HG02938 (cell line): ENCODE measurements around the gene KAT6B.
"Not testable (repeated sequence)": the region's sequence is repeated elsewhere in the genome, so short reads cannot be mapped to it uniquely, and the experiment has no call there.

Source experiments
- ATAC-seq: cut with Tn5 transposase; IDR thresholded peaks from one replicate; pipeline ENCODE4 v1.9.1; 2021; ENCODE audit warnings: mild to moderate bottlenecking, moderate library complexity; ENCODE audit not compliant: unreplicated experiment

The KAT6B gene

GRCh38 chr10:74826142-74827044 lies at the start of gene KAT6B:
KAT6B (plus strand) TSS chr10:74826600; CDS start chr10:74842858, 16,258 bp downstream.
- ATAC-seq = peak; percentile 92

- no peak for ATAC-seq
Observed at GRCh38 chr10:74778436-74779094, 47.8 kb upstream of the KAT6B start.

- ATAC-seq = not testable (repeated sequence)
Observed at GRCh38 chr10:74781870-74782269, 44.5 kb upstream of the KAT6B start.

- no peak for ATAC-seq
Observed at GRCh38 chr10:74784462-74784861, 41.9 kb upstream of the KAT6B start.

GRCh38 chr10:74786126-74786525 lies 40.3 kb upstream of the KAT6B start:
- no peak for ATAC-seq

- ATAC-seq = no peak
Observed at GRCh38 chr10:74787457-74787856, 38.9 kb upstream of the KAT6B start.

- ATAC-seq = not testable (repeated sequence)
Observed at GRCh38 chr10:74791979-74792378, 34.4 kb upstream of the KAT6B start.

- ATAC-seq = no peak
Observed at GRCh38 chr10:74792726-74793125, 33.7 kb upstream of the KAT6B start.

GRCh38 chr10:74793240-74793639 lies 33.2 kb upstream of the KAT6B start:
- ATAC-seq = not testable (repeated sequence)

GRCh38 chr10:74794531-74794930 lies 31.9 kb upstream of the KAT6B start:
- no peak for ATAC-seq

- no peak for ATAC-seq
Observed at GRCh38 chr10:74797550-74797949, 28.9 kb upstream of the KAT6B start.

GRCh38 chr10:74799721-74800221 lies 26.6 kb upstream of the KAT6B start:
- no peak for ATAC-seq

GRCh38 chr10:74801447-74801846 lies 25.0 kb upstream of the KAT6B start:
- ATAC-seq = no peak

- no peak for ATAC-seq
Observed at GRCh38 chr10:74808501-74808900, 17.9 kb upstream of the KAT6B start.

GRCh38 chr10:74810087-74810486 lies 16.3 kb upstream of the KAT6B start:
- no peak for ATAC-seq

GRCh38 chr10:74813381-74814259 lies 12.8 kb upstream of the KAT6B start:
- no peak for ATAC-seq

GRCh38 chr10:74814797-74815196 lies 11.6 kb upstream of the KAT6B start:
- no peak for ATAC-seq

GRCh38 chr10:74816824-74817498 lies 9.4 kb upstream of the KAT6B start:
- ATAC-seq = no peak

- no peak for ATAC-seq
Observed at GRCh38 chr10:74821501-74821900, 4.9 kb upstream of the KAT6B start.

GRCh38 chr10:74822101-74822500 lies 4.3 kb upstream of the KAT6B start:
- ATAC-seq = no peak
